ENCODE data around the gene TMEM270.

GRCh38 chr7:73893342-73894101, 32.6 kb downstream of the TMEM270 start:
- TF ChIP-seq CTCF (IDR thresholded peaks at IDR 0.05) = no peak
- TF ChIP-seq SMC3 (IDR thresholded peaks at IDR 0.05) = no peak
- TF ChIP-seq RAD21 (conservative IDR thresholded peaks at IDR 0.05 in 1 of 2, IDR thresholded peaks at IDR 0.05 in 1 of 2) = no peak
